Subcutaneous abdominal adipose tissue (tissue), 5 donors: Measurements from ENCODE around the gene MOBP.
"Not testable (repeated sequence)": the region's sequence is repeated elsewhere in the genome, so short reads cannot be mapped to it uniquely, and the experiment has no call there.

Experiments used
- H3K27ac ChIP-seq: one replicate; pipeline ENCODE4 v1.7.0; 2013; ENCODE audit warnings: low read depth, mild to moderate bottlenecking, inconsistent platforms, low read length, moderate library complexity
- H3K27me3 ChIP-seq, 5 donors: one replicate each; pipeline ENCODE4 v1.7.0; 2013; ENCODE audit warnings: low read length in 5 of 5, inconsistent platforms in 1 of 5; ENCODE audit not compliant: control insufficient read depth in 5 of 5, insufficient read depth in 4 of 5
- H3K36me3 ChIP-seq, 5 donors: one replicate each; pipeline ENCODE4 v1.7.0; 2013; ENCODE audit warnings: low read length in 5 of 5; ENCODE audit not compliant: control insufficient read depth in 5 of 5, insufficient read depth in 5 of 5
- H3K4me1 ChIP-seq, 5 donors: one replicate each; pipeline ENCODE4 v1.7.0; 2013; ENCODE audit warnings: low read length in 5 of 5, mild to moderate bottlenecking in 3 of 5, moderate library complexity in 1 of 5; ENCODE audit not compliant: control insufficient read depth in 5 of 5, insufficient read depth in 5 of 5
- H3K4me3 ChIP-seq, 5 donors: one replicate each; pipeline ENCODE4 v1.7.0; 2013; ENCODE audit warnings: low read length in 5 of 5, low read depth in 1 of 5
- H3K9ac ChIP-seq, 5 donors: one replicate each; pipeline ENCODE4 v1.7.0; 2013; ENCODE audit warnings: low read length in 5 of 5, mild to moderate bottlenecking in 4 of 5, moderate library complexity in 3 of 5
- H3K9me3 ChIP-seq, 5 donors: one replicate each; pipeline ENCODE4 v1.7.0; 2013; ENCODE audit warnings: low read length in 5 of 5; ENCODE audit not compliant: control insufficient read depth in 5 of 5
- donor health status: healthy.
- donor health status: healthy.
- donor health status: healthy.
- donor health status: healthy.
- donor health status: healthy.

The MOBP gene

GRCh38 chr3:39467394-39468107, at the start of gene MOBP:
Gene MOBP, plus strand, starts transcription at chr3:39467680. Its CDS starts 34,390 bp downstream, at chr3:39502070.
- H3K27me3 ChIP-seq: peaks cover 0 to 4% (median 0%) of the 10 kb centered on the region in 5 donors
- no peak within 1 kb of the TSS for H3K4me3 ChIP-seq
- H3K27ac ChIP-seq: no peak within 1 kb of the TSS

DNA sequence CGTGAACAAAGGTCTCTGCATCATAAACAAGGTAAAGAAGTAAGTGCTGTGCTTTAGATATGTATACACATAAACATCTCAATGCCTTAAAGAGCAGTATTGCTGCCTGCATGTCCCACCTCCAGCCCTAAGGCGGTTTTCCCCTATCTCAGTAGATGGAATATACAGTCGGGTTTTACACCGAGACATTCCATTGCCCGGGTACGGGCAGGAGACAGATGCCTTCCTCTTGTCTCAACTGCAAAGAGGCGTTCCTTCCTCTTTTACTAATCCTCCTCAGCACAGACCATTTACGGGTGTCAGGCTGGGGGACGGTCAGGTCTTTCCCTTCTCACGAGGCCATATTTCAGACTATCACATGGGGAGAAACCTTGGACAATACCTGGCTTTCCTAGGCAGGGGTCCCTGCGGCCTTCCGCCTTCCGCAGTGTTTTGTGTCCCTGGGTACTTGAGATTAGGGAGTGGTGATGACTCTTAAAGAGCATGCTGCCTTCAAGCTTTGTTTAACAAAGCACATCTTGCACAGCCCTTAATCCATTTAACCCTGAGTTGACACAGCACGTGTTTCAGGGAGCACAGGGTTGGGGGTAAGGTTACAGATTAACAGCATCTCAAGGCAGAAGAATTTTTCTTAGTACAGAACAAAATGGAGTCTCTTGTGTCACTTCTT, 48.8 kb upstream of the MOBP start:
- H3K27me3 ChIP-seq, H3K4me3 ChIP-seq, H3K4me1 ChIP-seq, H3K27ac ChIP-seq, H3K9ac ChIP-seq, H3K9me3 ChIP-seq: not testable (repeated sequence)
- peaks cover 0 to 12% (median 9%) of the 10 kb centered on the region in 5 donors for H3K36me3 ChIP-seq

More at GRCh38 chr3:39467394-39468107, at the start of gene MOBP:
- Histone ChIP-seq H3K9me3 (no peaks in the 10 kb centered on the region), H3K9ac (no peak within 1 kb of the TSS), H3K4me1 (no peaks in the 10 kb centered on the region), H3K36me3 (no peaks in the 10 kb centered on the region)

DNA sequence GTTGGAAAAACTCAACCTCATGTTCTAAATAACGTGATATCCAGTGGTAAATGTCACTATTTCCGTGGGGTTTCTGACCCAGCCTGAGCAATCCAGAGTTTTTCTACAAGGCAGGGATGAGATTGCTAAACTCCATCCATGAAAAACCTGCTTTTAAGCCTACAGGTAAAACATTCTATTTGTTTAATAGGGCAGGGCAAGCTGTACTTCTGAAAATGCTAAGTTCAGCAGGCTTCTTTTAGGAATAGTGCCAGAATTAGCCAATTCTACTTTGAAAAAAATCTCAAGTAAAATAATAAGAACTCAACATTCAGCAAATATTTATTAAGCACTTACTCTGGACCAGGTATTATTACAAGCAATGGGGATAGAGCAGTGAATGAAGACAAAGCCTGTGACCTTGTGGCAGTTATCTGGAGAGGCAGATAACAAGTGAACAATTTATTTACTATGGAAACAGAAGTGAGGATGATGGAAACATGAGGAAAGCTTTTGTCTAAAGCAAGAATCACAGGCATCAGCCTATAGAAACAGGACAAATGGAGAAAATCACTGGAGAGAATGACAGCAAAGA, 47.7 kb upstream of the MOBP start:
- peaks cover 0 to 2% (median 0%) of the 10 kb centered on the region in 5 donors for H3K4me1 ChIP-seq
- H3K9ac ChIP-seq: no peak overlapping the region
- H3K27me3 ChIP-seq: no peaks in the 10 kb centered on the region

DNA sequence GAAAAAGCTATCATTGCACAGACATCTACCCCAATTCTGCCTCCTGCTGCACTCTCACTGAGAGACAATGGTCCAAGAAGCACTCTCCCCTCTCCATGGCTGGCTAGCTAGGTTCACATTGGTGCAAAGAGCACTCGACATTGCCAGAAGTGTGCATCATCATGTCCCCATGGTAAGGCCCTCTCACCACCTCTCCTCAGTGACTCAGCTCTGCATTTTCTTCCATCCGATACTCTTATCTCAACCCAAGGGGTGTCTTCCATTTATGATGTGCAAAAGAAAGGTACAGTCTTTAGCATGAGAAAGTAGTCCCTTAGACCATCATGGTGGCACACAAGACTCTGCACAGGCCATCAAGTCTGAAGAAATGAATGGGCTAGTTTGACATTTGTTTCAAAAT, 46.9 kb upstream of the MOBP start:
- no peak overlapping the region for H3K27ac ChIP-seq
- no peaks in the 10 kb centered on the region for H3K27me3 ChIP-seq
- H3K4me3 ChIP-seq: no peak overlapping the region
- H3K9ac ChIP-seq: no peak overlapping the region
- H3K36me3 ChIP-seq: no peaks in the 10 kb centered on the region
- H3K4me1 ChIP-seq: peaks cover 0 to 2% (median 0%) of the 10 kb centered on the region in 5 donors
- no peaks in the 10 kb centered on the region for H3K9me3 ChIP-seq

More for the DNA sequence above, 47.7 kb upstream of the MOBP start:
- H3K27ac ChIP-seq: no peak overlapping the region
- peaks cover 0 to under 1% (median 0%) of the 10 kb centered on the region in 5 donors for H3K36me3 ChIP-seq
- no peak overlapping the region for H3K4me3 ChIP-seq
- no peaks in the 10 kb centered on the region for H3K9me3 ChIP-seq

DNA sequence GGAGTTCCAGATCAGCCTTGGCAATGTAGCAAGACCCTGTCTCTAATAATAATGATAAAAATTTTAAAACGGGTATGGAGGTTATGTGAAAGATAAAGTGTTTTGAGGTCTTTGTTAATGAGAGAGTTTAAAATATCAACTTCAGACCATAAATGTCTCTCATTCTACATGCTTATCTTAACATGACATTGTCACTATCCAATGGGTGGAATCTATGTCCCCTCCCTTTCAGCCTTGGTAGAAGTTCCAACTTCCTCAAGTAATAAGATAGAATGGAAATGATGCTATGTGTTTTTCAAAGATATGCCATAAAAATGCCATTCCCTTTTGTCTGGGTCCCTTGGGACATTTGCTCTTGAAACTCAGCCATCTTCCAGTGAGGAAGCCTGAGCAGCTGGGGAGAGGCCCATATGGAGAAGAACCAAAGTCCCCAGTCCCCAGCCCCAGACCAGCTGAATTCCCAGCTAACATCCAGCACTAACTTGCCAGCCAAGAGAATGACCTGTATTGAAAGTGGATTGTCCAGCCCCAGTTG, 44.0 kb upstream of the MOBP start:
- H3K4me3 ChIP-seq: no peak overlapping the region
- H3K9me3 ChIP-seq: no peaks in the 10 kb centered on the region
- no peak overlapping the region for H3K9ac ChIP-seq
- peaks cover 0 to 2% (median 0%) of the 10 kb centered on the region in 5 donors for H3K4me1 ChIP-seq
- H3K27me3 ChIP-seq: no peaks in the 10 kb centered on the region
- no peaks in the 10 kb centered on the region for H3K36me3 ChIP-seq
- no peak overlapping the region for H3K27ac ChIP-seq

- Histone ChIP-seq H3K36me3 (no peaks in the 10 kb centered on the region), H3K9ac (no peak overlapping the region), H3K4me3 (no peak overlapping the region), H3K27me3 (peaks cover 0 to 13% (median 0%) of the 10 kb centered on the region in 5 donors), H3K27ac (no peak overlapping the region), H3K9me3 (no peaks in the 10 kb centered on the region), H3K4me1 (peaks cover 0 to 13% (median 6%) of the 10 kb centered on the region in 5 donors)
These were observed 41.2 kb upstream of the MOBP start for GRCh38 chr3:39426312-39426711.

GRCh38 chr3:39427506-39427905, 40.0 kb upstream of the MOBP start:
- H3K4me3 ChIP-seq: no peak overlapping the region
- peaks cover 0 to 13% (median 0%) of the 10 kb centered on the region in 5 donors for H3K27me3 ChIP-seq
- no peak overlapping the region for H3K9ac ChIP-seq
- peaks cover 0 to 13% (median 6%) of the 10 kb centered on the region in 5 donors for H3K4me1 ChIP-seq
- H3K27ac ChIP-seq: no peak overlapping the region
- H3K36me3 ChIP-seq: no peaks in the 10 kb centered on the region
- H3K9me3 ChIP-seq: no peaks in the 10 kb centered on the region

- Histone ChIP-seq H3K36me3 (no peaks in the 10 kb centered on the region), H3K9ac (no peak overlapping the region), H3K27me3 (peaks cover 0 to 13% (median 0%) of the 10 kb centered on the region in 5 donors), H3K4me1 (peaks cover 0 to 20% (median 13%) of the 10 kb centered on the region in 5 donors), H3K4me3 (peak overlapping the region in 3 of 5 donors; percentile 8 to 39 (median 27)), H3K9me3 (no peaks in the 10 kb centered on the region), H3K27ac (no peak overlapping the region)
These were observed 38.7 kb upstream of the MOBP start for GRCh38 chr3:39428745-39429201.

GRCh38 chr3:39429466-39429865, 38.0 kb upstream of the MOBP start:
- Histone ChIP-seq H3K9ac (no peak overlapping the region), H3K27ac (no peak overlapping the region), H3K4me1 (peaks cover 0 to 26% (median 13%) of the 10 kb centered on the region in 5 donors), H3K27me3 (peaks cover 0 to 13% (median 0%) of the 10 kb centered on the region in 5 donors), H3K36me3 (no peaks in the 10 kb centered on the region), H3K9me3 (no peaks in the 10 kb centered on the region), H3K4me3 (no peak overlapping the region)
